Type B pancreatic cell (in vitro differentiated cells): ENCODE data around the gene LCAT. TPM values are rescaled to one million over a fixed set of nuclear protein-coding genes. Genes with fewer than 3 reads are reported as not detected.
A peak's percentile ranks its signal among the peaks of the same experiment; 100 is the strongest.
"Not testable (repeated sequence)": the region's sequence is repeated elsewhere in the genome, so short reads cannot be mapped to it uniquely, and the experiment has no call there.

Experiments
- DNase-seq: peaks from one replicate; pipeline ENCODE4 v3.0.0; 2021; ENCODE audit warnings: mixed read lengths; ENCODE audit not compliant: unreplicated experiment; ENCODE audit errors: extremely low spot score
- H3K27ac Mint-ChIP-seq: 2 replicates; pipeline ENCODE4 v1.8.0; 2021; ENCODE audit warnings: mild to moderate bottlenecking, mixed read lengths
- H3K27me3 Mint-ChIP-seq: 2 replicates; pipeline ENCODE4 v1.8.0; 2021; ENCODE audit warnings: mixed read lengths
- H3K36me3 Mint-ChIP-seq: 2 replicates; pipeline ENCODE4 v1.8.0; 2021; ENCODE audit warnings: mixed read lengths
- H3K4me1 Mint-ChIP-seq: one replicate; pipeline ENCODE4 v1.8.0; 2021; ENCODE audit warnings: mixed read lengths; ENCODE audit not compliant: unreplicated experiment
- H3K4me3 Mint-ChIP-seq: 2 replicates; pipeline ENCODE4 v1.8.0; 2021; ENCODE audit warnings: mild to moderate bottlenecking, mixed read lengths
- H3K9me3 Mint-ChIP-seq: 2 replicates; pipeline ENCODE4 v1.8.0; 2021; ENCODE audit warnings: mixed read lengths
- total RNA-seq: library from RNA; stranded (reverse); gene quantifications from 2 replicates; pipeline ENCODE4 v1.2.1, GENCODE V29; 2021; ENCODE audit warnings: low replicate concordance
- TF ChIP-seq, protein P1 (sequence below): fragments of 200-600 bp; sonication (generic); conservative IDR thresholded peaks from 2 replicates; pipeline ENCODE4 v1.5.0; 2021; ENCODE audit warnings: antibody characterized with exemption, mild to moderate bottlenecking

LCAT gene
- total RNA-seq, 1 donor from 2014 or later: 26.1 TPM

DNA sequence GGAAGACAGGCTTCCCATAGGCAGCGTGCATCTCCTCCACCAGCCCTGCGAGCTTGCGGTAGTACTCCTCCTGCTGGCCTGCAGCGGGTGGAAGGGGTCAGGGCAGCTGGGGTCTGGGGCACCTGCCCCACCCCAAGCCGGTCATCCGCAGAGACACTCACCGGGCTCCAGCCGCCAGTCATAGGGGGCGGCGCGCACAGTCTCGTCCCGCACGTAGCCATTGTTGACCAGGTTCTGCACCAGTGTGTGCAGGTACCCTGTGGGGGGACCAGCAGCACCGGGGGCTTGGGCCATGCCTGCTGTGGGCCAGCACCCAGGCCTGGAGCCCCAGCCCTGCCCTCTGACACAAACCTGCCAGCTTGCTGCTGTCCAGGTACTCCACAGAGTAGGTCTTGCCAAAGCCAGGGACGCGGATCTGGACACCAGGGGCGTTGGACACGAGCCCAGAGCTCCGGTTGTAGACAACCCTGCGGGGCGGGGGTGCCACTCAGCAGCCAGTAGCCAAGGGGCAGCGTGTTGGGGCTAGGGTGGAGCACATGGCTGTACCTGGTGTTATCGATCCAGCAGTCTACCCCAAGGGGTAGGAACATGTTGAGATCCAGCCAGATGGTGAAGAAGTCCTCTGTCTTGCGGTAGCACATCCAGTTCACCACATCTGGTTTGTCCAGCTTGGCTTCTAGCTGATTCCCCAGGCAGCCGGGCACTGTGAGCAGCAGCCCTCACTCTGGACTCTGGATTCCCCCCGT, 1.2 kb downstream of the LCAT start:
- TF ChIP-seq, protein P1, sequence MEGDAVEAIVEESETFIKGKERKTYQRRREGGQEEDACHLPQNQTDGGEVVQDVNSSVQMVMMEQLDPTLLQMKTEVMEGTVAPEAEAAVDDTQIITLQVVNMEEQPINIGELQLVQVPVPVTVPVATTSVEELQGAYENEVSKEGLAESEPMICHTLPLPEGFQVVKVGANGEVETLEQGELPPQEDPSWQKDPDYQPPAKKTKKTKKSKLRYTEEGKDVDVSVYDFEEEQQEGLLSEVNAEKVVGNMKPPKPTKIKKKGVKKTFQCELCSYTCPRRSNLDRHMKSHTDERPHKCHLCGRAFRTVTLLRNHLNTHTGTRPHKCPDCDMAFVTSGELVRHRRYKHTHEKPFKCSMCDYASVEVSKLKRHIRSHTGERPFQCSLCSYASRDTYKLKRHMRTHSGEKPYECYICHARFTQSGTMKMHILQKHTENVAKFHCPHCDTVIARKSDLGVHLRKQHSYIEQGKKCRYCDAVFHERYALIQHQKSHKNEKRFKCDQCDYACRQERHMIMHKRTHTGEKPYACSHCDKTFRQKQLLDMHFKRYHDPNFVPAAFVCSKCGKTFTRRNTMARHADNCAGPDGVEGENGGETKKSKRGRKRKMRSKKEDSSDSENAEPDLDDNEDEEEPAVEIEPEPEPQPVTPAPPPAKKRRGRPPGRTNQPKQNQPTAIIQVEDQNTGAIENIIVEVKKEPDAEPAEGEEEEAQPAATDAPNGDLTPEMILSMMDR: no peak
- peaks cover 3% of the 10 kb centered on the region for H3K4me1 Mint-ChIP-seq
- DNase-seq: no peak
- H3K4me3 Mint-ChIP-seq: no peak overlapping the region
- H3K27ac Mint-ChIP-seq: no peak overlapping the region
- H3K36me3 Mint-ChIP-seq: no peaks in the 10 kb centered on the region
- no peaks in the 10 kb centered on the region for H3K27me3 Mint-ChIP-seq
- no peaks in the 10 kb centered on the region for H3K9me3 Mint-ChIP-seq

GRCh38 chr16:67942200-67942509, 1.8 kb downstream of the LCAT start:
- H3K4me3 Mint-ChIP-seq: no peak overlapping the region
- H3K36me3 Mint-ChIP-seq: no peaks in the 10 kb centered on the region
- H3K27me3 Mint-ChIP-seq: no peaks in the 10 kb centered on the region
- H3K27ac Mint-ChIP-seq: no peak overlapping the region
- TF ChIP-seq, protein P1: peak; percentile 82
- peaks cover 6% of the 10 kb centered on the region for H3K4me1 Mint-ChIP-seq
- no peaks in the 10 kb centered on the region for H3K9me3 Mint-ChIP-seq
- no peak for DNase-seq

GRCh38 chr16:67941469-67942199, 2.3 kb downstream of the LCAT start:
- Mint-ChIP-seq H3K9me3 (no peaks in the 10 kb centered on the region), H3K4me1 (peaks cover 11% of the 10 kb centered on the region), H3K27ac (no peak overlapping the region), H3K4me3 (no peak overlapping the region), H3K36me3 (no peaks in the 10 kb centered on the region), H3K27me3 (no peaks in the 10 kb centered on the region)
- DNase-seq: no peak
- TF ChIP-seq, protein P1: no peak

- Mint-ChIP-seq H3K9me3 (no peaks in the 10 kb centered on the region), H3K27ac (no peak overlapping the region), H3K36me3 (peaks cover 3% of the 10 kb centered on the region), H3K4me3 (no peak overlapping the region), H3K4me1 (peaks cover 11% of the 10 kb centered on the region), H3K27me3 (peaks cover 2% of the 10 kb centered on the region)
- DNase-seq: no peak
- TF ChIP-seq, protein P1: no peak
Observed at GRCh38 chr16:67940446-67941089, 3.4 kb downstream of the LCAT start.

DNA sequence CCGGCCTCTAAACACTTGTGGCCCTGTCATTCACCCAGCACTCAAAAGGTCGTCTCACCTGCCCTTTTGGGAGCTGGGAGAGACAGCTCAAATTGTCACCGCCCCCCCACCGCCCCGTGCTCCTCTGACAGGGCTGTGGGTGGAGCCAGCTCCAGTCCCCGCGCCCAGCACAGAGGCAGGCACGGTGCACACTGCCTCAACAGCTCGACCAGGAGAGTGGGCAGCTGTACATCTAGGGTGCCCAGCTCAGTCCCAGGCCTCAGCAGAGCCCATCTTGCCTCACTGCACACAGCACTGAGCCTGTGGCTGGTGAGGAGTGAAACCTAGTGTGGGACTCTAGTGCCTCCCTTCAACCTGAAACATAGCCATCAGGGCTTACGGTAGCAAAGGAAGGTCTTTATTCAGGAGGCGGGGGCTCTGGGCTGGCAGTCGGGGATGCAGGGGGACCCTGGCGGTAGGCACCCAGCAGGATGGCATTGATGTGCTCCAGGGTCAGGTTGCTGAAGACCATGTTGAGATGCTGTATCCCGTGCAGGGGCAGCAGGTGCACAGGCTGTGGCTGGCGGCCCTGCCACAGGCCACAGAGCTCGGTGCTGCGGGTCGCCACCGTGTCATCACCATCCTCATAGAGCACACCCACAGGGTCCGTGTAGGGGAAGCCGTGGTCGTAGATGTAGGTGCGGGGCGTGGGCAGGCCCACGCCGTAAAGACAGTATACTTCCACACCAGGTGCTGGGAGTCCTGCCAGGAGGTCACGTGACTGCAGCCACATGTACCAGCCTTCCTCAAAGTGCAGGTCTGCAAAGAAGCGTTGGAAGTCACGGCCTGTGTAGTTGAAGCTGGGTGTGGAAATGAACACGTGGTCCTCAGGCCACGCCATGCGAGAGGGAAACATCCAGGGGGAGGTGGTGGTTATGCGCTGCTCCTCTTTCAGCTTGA, 4.1 kb downstream of the LCAT start:
- peaks cover 19% of the 10 kb centered on the region for H3K4me1 Mint-ChIP-seq
- peaks cover 3% of the 10 kb centered on the region for H3K36me3 Mint-ChIP-seq

GRCh38 chr16:67937713-67938112, 6.2 kb downstream of the LCAT start:
- not testable (repeated sequence) for H3K27ac Mint-ChIP-seq, H3K9me3 Mint-ChIP-seq, DNase-seq, H3K27me3 Mint-ChIP-seq, H3K36me3 Mint-ChIP-seq
- peaks cover 21% of the 10 kb centered on the region for H3K4me1 Mint-ChIP-seq
- H3K4me3 Mint-ChIP-seq: peak overlapping the region; percentile 100

More for the DNA sequence above, 4.1 kb downstream of the LCAT start:
- TF ChIP-seq, protein P1: no peak
- Mint-ChIP-seq H3K4me3 (no peak overlapping the region), H3K27ac (no peak overlapping the region), H3K27me3 (peaks cover 2% of the 10 kb centered on the region), H3K9me3 (no peaks in the 10 kb centered on the region)
- no peak for DNase-seq
